HCT116 (cell line): ENCODE results near the gene HAO1. TPM values are rescaled to one million over a fixed set of nuclear protein-coding genes. Genes with fewer than 3 reads are reported as not detected.

Experiments used
- ATAC-seq: fragments of 200-7000 bp; cut with Tn5 transposase; 2 replicates; pipeline ENCODE4 v1.9.1; 2020; ENCODE audit warnings: mild to moderate bottlenecking, moderate library complexity
- BruUV-seq: library from RNA; stranded (reverse); fragments of 400-500 nt; replicated peaks from 2 replicates; lab custom pipeline; 2021; lab: Mats Ljungman, UMichigan
- CTCF ChIA-PET: fragments of 300-600 bp; sonication (Branson Sonifier 250); formaldehyde crosslinking; loops from one replicate; lab custom pipeline; 2021; ENCODE audit warnings: antibody characterized with exemption; lab: Charles Lee
- POLR2A ChIA-PET: fragments of 300-600, 350-600 bp; sonication (Branson Sonifier 250); formaldehyde crosslinking; loops from one replicate; lab custom pipeline; 2021; ENCODE audit warnings: antibody characterized with exemption; lab: Charles Lee
- RAD21 ChIA-PET, 2 experiments: fragments of 300-600 bp; sonication (Branson Sonifier 250); formaldehyde crosslinking; loops; one replicate each; lab custom pipeline; 2023; ENCODE audit warnings: low total read pairs in 2 of 2; ENCODE audit not compliant: uncharacterized antibody in 2 of 2, unreplicated experiment in 2 of 2, low non-redundant PET in 1 of 2; lab: Charles Lee
- DNase-seq: peaks from one replicate; pipeline ENCODE4 v3.0.0-alpha.2; 2010; ENCODE audit warnings: low read depth, low spot score
- H2AFZ ChIP-seq: fragments of 200-600 bp; shearing (Covaris generic), sonication (generic); 2 replicates; pipeline ENCODE4 v1.6.1; 2017; ENCODE audit warnings: low read depth, mixed run types, mixed read lengths, antibody characterized with exemption, low read length; ENCODE audit not compliant: poor library complexity, severe bottlenecking
- H3K27ac ChIP-seq: 2 replicates; pipeline ENCODE4 v1.5.1; 2012; ENCODE audit warnings: low read depth, low read length
- H3K27me3 ChIP-seq: fragments of 200-600 bp; sonication (generic); 2 replicates; pipeline ENCODE4 v1.6.1; 2016; ENCODE audit warnings: mixed run types, low read length, mixed read lengths; ENCODE audit not compliant: insufficient read depth
- H3K36me3 ChIP-seq, 2 experiments: fragments of 200-500 bp in 1 of 2; fragments of 200-600 bp in 1 of 2; sonication (Bioruptor generic) in 1 of 2; sonication (generic) in 1 of 2; 2 replicates each; pipeline versions ENCODE4 v1.5.1 to v1.6.1; 2014 to 2016; ENCODE audit warnings: low read length in 2 of 2, inconsistent platforms in 1 of 2, mixed read lengths in 1 of 2, mixed run types in 1 of 2; ENCODE audit not compliant: insufficient read depth in 2 of 2, control insufficient read depth in 1 of 2
- H3K4me1 ChIP-seq, 2 experiments: fragments of 200-600 bp in 1 of 2; sonication (generic) in 1 of 2; 2 replicates each; pipeline versions ENCODE4 v1.5.1 to v1.6.1; 2012 to 2017; ENCODE audit warnings: low read length in 2 of 2, inconsistent platforms in 1 of 2, mild to moderate bottlenecking in 1 of 2, mixed read lengths in 1 of 2, mixed run types in 1 of 2, moderate library complexity in 1 of 2; ENCODE audit not compliant: insufficient read depth in 2 of 2, control insufficient read depth in 1 of 2
- H3K4me2 ChIP-seq: fragments of 200-600 bp; sonication (generic); 2 replicates; pipeline ENCODE4 v1.6.1; 2017; ENCODE audit warnings: mixed run types, low read length, mixed read lengths
- H3K4me3 ChIP-seq, 2 experiments: fragments of 200-600 bp in 1 of 2; sonication (generic) in 1 of 2; replicated peaks in 1 of 2; 2 replicates each; pipeline ENCODE4 v1.5.1; 2011 to 2016; ENCODE audit warnings: low read length in 2 of 2, control low read depth in 1 of 2, low read depth in 1 of 2, mild to moderate bottlenecking in 1 of 2, mixed read lengths in 1 of 2, mixed run types in 1 of 2
- H3K79me2 ChIP-seq: fragments of 200-600 bp; sonication (generic); 2 replicates; pipeline ENCODE4 v1.6.1; 2017; ENCODE audit warnings: mild to moderate bottlenecking, mixed run types, low read length, moderate library complexity, mixed read lengths; ENCODE audit not compliant: insufficient read depth
- H3K9ac ChIP-seq: fragments of 200-600 bp; sonication (generic); 2 replicates; pipeline ENCODE4 v1.6.1; 2016; ENCODE audit warnings: low read length, mixed read lengths
- H3K9me2 ChIP-seq: fragments of 200-600 bp; sonication (generic), shearing (Covaris generic); 2 replicates; pipeline ENCODE4 v1.6.1; 2017; ENCODE audit warnings: mixed run types, mild to moderate bottlenecking, moderate library complexity; ENCODE audit not compliant: insufficient read depth
- H3K9me3 ChIP-seq, 2 experiments: fragments of 200-500 bp in 1 of 2; fragments of 200-600 bp in 1 of 2; sonication (Bioruptor generic) in 1 of 2; sonication (generic) in 1 of 2; 2 replicates each; pipeline ENCODE4 v1.6.1; 2014 to 2017; ENCODE audit warnings: low read length in 2 of 2, mixed read lengths in 2 of 2, inconsistent platforms in 1 of 2, low read depth in 1 of 2, mild to moderate bottlenecking in 1 of 2, mixed run types in 1 of 2, moderate library complexity in 1 of 2; ENCODE audit not compliant: control insufficient read depth in 1 of 2, insufficient read depth in 1 of 2
- H4K20me1 ChIP-seq: fragments of 200-600 bp; sonication (generic), shearing (Covaris generic); 2 replicates; pipeline ENCODE4 v1.6.1; 2017; ENCODE audit warnings: mixed run types, mild to moderate bottlenecking, moderate library complexity; ENCODE audit not compliant: insufficient read depth
- ATF3 ChIP-seq: IDR thresholded peaks from 2 replicates; pipeline ENCODE4 v1.6.1; 2012
- EGR1 ChIP-seq: IDR thresholded peaks from 2 replicates; pipeline ENCODE4 v1.6.1; 2012; ENCODE audit warnings: low read depth
- ELF1 ChIP-seq: IDR thresholded peaks from 2 replicates; pipeline ENCODE4 v1.6.1; 2012; ENCODE audit warnings: low read depth, borderline replicate concordance
- EZH2 ChIP-seq: fragments of 200-600 bp; sonication (generic); IDR thresholded peaks from 2 replicates; pipeline ENCODE4 v1.6.1; 2017; ENCODE audit warnings: antibody characterized with exemption, mixed run types
- FOSL1 ChIP-seq: IDR thresholded peaks from 2 replicates; pipeline ENCODE4 v1.6.1; 2012; ENCODE audit warnings: low read depth
- RAD21 ChIP-seq: IDR thresholded peaks from 2 replicates; pipeline ENCODE4 v1.6.1; 2012; ENCODE audit warnings: low read depth, mild to moderate bottlenecking
- SIN3A ChIP-seq: IDR thresholded peaks from 2 replicates; pipeline ENCODE4 v1.6.1; 2012; ENCODE audit warnings: low read depth
- SRF ChIP-seq: IDR thresholded peaks from 2 replicates; pipeline ENCODE4 v1.6.1; 2012; ENCODE audit warnings: low read depth
- intact Hi-C: fragments of 100-400 bp; cut with micrococcal nuclease; formaldehyde crosslinking; loops from 2 replicates; pipeline ENCODE4 v1.10.0; 2022
- total RNA-seq: library from RNA; stranded (reverse); gene quantifications from one replicate; pipeline ENCODE4 v1.2.1, GENCODE V29; 2021; ENCODE audit not compliant: unreplicated experiment

HAO1 gene
- total RNA-seq, 1 experiment from 2014 or later = 0.12 TPM

- Histone ChIP-seq H3K9me2 (no peaks in the 10 kb centered on the region), H3K9ac (no peak overlapping the region), H3K4me2 (no peak overlapping the region), H2AFZ (no peak overlapping the region), H3K9me3 (no peaks in the 10 kb centered on the region), H3K4me1 (no peaks in the 10 kb centered on the region), H3K27ac (no peak overlapping the region), H3K79me2 (no peaks in the 10 kb centered on the region), H3K36me3 (no peaks in the 10 kb centered on the region), H3K27me3 (no peaks in the 10 kb centered on the region; the same call in 1 of the 2 replicates), H3K4me3 (no peak overlapping the region), H4K20me1 (no peaks in the 10 kb centered on the region; the same call in 1 of the 2 replicates)
- BruUV-seq = no TSS peak
- DNase-seq (no peak), ATAC-seq (no peak)
- CTCF ChIA-PET = no interaction called here
- intact Hi-C loops = no loop called here
- POLR2A ChIA-PET = no interaction called here
- TF ChIP-seq RAD21 (no peak), EGR1 (no peak), SRF (no peak), ATF3 (no peak)
- RAD21 ChIA-PET = no interaction called here
These were observed 60.4 kb downstream of the HAO1 start for GRCh38 chr20:7879883-7880282.

- no peaks in the 10 kb centered on the region for H3K27me3 ChIP-seq
- CTCF ChIA-PET = no interaction called here
- intact Hi-C loops = no loop called here
- H3K36me3 ChIP-seq = no peaks in the 10 kb centered on the region
- no peak overlapping the region for H3K4me3 ChIP-seq
- H3K9me2 ChIP-seq = no peaks in the 10 kb centered on the region
- H4K20me1 ChIP-seq = no peaks in the 10 kb centered on the region
- no peak for TF ChIP-seq FOSL1
- TF ChIP-seq SIN3A = no peak
- TF ChIP-seq ELF1 = no peak
- no peak for TF ChIP-seq EZH2
- H3K27ac ChIP-seq = no peak overlapping the region
- no peaks in the 10 kb centered on the region for H3K79me2 ChIP-seq
- no peak for ATAC-seq
- no peak overlapping the region for H3K4me2 ChIP-seq
- DNase-seq = no peak
- H3K4me1 ChIP-seq = no peaks in the 10 kb centered on the region
- no peaks in the 10 kb centered on the region for H3K9me3 ChIP-seq
- POLR2A ChIA-PET = no interaction called here
- RAD21 ChIA-PET = no interaction called here
- no TSS peak for BruUV-seq
- no peak overlapping the region for H2AFZ ChIP-seq
- H3K9ac ChIP-seq = no peak overlapping the region
These were observed 72.2 kb downstream of the HAO1 start for GRCh38 chr20:7868108-7868507.
